GM23338 (cell line): Measurements from ENCODE around the gene ARHGAP4. TPM values are rescaled to one million over a fixed set of nuclear protein-coding genes. Genes with fewer than 3 reads are reported as not detected.

ENCODE experiments used
- ATAC-seq: fragments of 200-7000 bp; cut with Tn5 transposase; 3 replicates; pipeline ENCODE4 v1.9.1; 2020
- DNase-seq: peaks from one replicate; pipeline ENCODE4 v3.0.0-alpha.2; 2015; ENCODE audit warnings: low spot score
- H2AFZ ChIP-seq: fragments of 200-600 bp; sonication (generic); 2 replicates; pipeline ENCODE4 v1.8.0; 2016; ENCODE audit warnings: antibody characterized with exemption, mild to moderate bottlenecking, moderate library complexity
- H3F3A ChIP-seq: fragments of 200-600 bp; sonication (generic); replicated peaks from 2 replicates; pipeline ENCODE4 v1.8.0; 2017; ENCODE audit warnings: antibody characterized with exemption, mixed run types, low read depth
- H3K27ac ChIP-seq: fragments of 200-600 bp; sonication (generic); 2 replicates; pipeline ENCODE4 v1.6.1; 2016; ENCODE audit warnings: low read depth
- H3K27me3 ChIP-seq: fragments of 200-600 bp; sonication (generic); 2 replicates; pipeline ENCODE4 v1.8.0; 2016; ENCODE audit warnings: mild to moderate bottlenecking, mixed run types, moderate library complexity; ENCODE audit not compliant: insufficient read depth
- H3K36me3 ChIP-seq: fragments of 200-600 bp; sonication (generic); 2 replicates; pipeline ENCODE4 v1.8.0; 2016; ENCODE audit warnings: mild to moderate bottlenecking; ENCODE audit not compliant: insufficient read depth
- H3K4me1 ChIP-seq: fragments of 200-600 bp; sonication (generic); 2 replicates; pipeline ENCODE4 v1.8.0; 2016; ENCODE audit warnings: mild to moderate bottlenecking, moderate library complexity; ENCODE audit not compliant: insufficient read depth
- H3K4me2 ChIP-seq: fragments of 200-600 bp; sonication (generic); 2 replicates; pipeline ENCODE4 v1.7.1; 2017; ENCODE audit warnings: mixed run types
- H3K4me3 ChIP-seq: fragments of 200-600 bp; sonication (generic); 2 replicates; pipeline ENCODE4 v1.6.1; 2016; ENCODE audit warnings: mixed run types
- H3K79me2 ChIP-seq: fragments of 200-600 bp; sonication (generic); replicated peaks from 2 replicates; pipeline ENCODE4 v1.8.0; 2017; ENCODE audit warnings: mild to moderate bottlenecking; ENCODE audit not compliant: insufficient read depth
- H3K9me2 ChIP-seq: fragments of 200-600 bp; sonication (generic); 2 replicates; pipeline ENCODE4 v1.8.0; 2017; ENCODE audit not compliant: insufficient read depth
- H4K20me1 ChIP-seq: fragments of 200-600 bp; sonication (generic); replicated peaks from 2 replicates; pipeline ENCODE4 v1.8.0; 2017; ENCODE audit warnings: mild to moderate bottlenecking; ENCODE audit not compliant: insufficient read depth
- H3K27ac Mint-ChIP-seq: 2 replicates; pipeline ENCODE4 v1.8.0; 2020; ENCODE audit warnings: inconsistent platforms, mild to moderate bottlenecking, moderate library complexity, mixed read lengths
- H3K27me3 Mint-ChIP-seq: 3 replicates; pipeline ENCODE4 v1.8.0; 2022; ENCODE audit warnings: low read depth, mild to moderate bottlenecking, moderate library complexity, mixed read lengths, inconsistent platforms; ENCODE audit not compliant: insufficient read depth, poor library complexity
- H3K36me3 Mint-ChIP-seq: 3 replicates; pipeline ENCODE4 v1.8.0; 2021; ENCODE audit warnings: low read depth, mild to moderate bottlenecking, inconsistent platforms, moderate library complexity, mixed read lengths
- H3K4me1 Mint-ChIP-seq: 3 replicates; pipeline ENCODE4 v1.8.0; 2020; ENCODE audit warnings: mild to moderate bottlenecking, inconsistent platforms, mixed read lengths
- H3K4me3 Mint-ChIP-seq: 3 replicates; pipeline ENCODE4 v1.8.0; 2021; ENCODE audit warnings: moderate library complexity, mild to moderate bottlenecking, inconsistent platforms, mixed read lengths
- H3K9me3 Mint-ChIP-seq: 3 replicates; pipeline ENCODE4 v1.8.0; 2020; ENCODE audit warnings: moderate library complexity, mild to moderate bottlenecking, inconsistent platforms, mixed read lengths
- CREB1 ChIP-seq: fragments of 250-450 bp; sonication (Bioruptor Pico); IDR thresholded peaks from 2 replicates; pipeline ENCODE4 v1.5.0; 2020; ENCODE audit warnings: low read depth, mild to moderate bottlenecking, moderate library complexity
- CTCF ChIP-seq, 2 experiments: fragments of 200-600 bp in 1 of 2; sonication (generic) in 1 of 2; conservative IDR thresholded peaks; 2 replicates each; pipeline versions ENCODE4 v1.5.1 to v1.6.1; 2016 to 2017; ENCODE audit warnings: antibody characterized with exemption in 2 of 2, low read depth in 2 of 2, mild to moderate bottlenecking in 2 of 2, moderate library complexity in 1 of 2
- EZH2 ChIP-seq: fragments of 200-600 bp; sonication (generic); IDR thresholded peaks from one replicate; pipeline ENCODE4 v1.8.0; 2017; ENCODE audit warnings: antibody characterized with exemption, mild to moderate bottlenecking, low read depth; ENCODE audit not compliant: unreplicated experiment
- EZH2phosphoT487 ChIP-seq: fragments of 200-600 bp; sonication (generic); IDR thresholded peaks from one replicate; pipeline ENCODE4 v1.8.1; 2018; ENCODE audit warnings: antibody characterized with exemption; ENCODE audit not compliant: unreplicated experiment
- NANOG ChIP-seq: IDR thresholded peaks from 2 replicates; pipeline ENCODE4 v1.6.1; 2016; ENCODE audit warnings: antibody characterized with exemption, borderline replicate concordance
- POLR2AphosphoS5 ChIP-seq: IDR thresholded peaks from 2 replicates; pipeline ENCODE4 v1.6.1; 2016; ENCODE audit warnings: antibody characterized with exemption, low read depth
- STAT1 ChIP-seq: IDR thresholded peaks from one replicate; pipeline ENCODE4 v1.6.1; 2016; ENCODE audit warnings: antibody characterized with exemption; ENCODE audit not compliant: unreplicated experiment
- ZNF114 ChIP-seq: fragments of 250-450 bp; sonication (Bioruptor Pico); IDR thresholded peaks from 2 replicates; pipeline ENCODE4 v1.5.0; 2020; ENCODE audit warnings: mild to moderate bottlenecking, moderate library complexity
- ZNF331 ChIP-seq: fragments of 250-450 bp; sonication (Bioruptor Pico); IDR thresholded peaks from 2 replicates; pipeline ENCODE4 v1.5.0; 2020; ENCODE audit warnings: low read depth, mild to moderate bottlenecking, moderate library complexity
- ZNF462 ChIP-seq: fragments of 250-450 bp; sonication (Bioruptor Pico); IDR thresholded peaks from 2 replicates; pipeline ENCODE4 v1.5.0; 2020; ENCODE audit warnings: mild to moderate bottlenecking, moderate library complexity
- polyA plus RNA-seq: library from polyadenylated mRNA; unstranded; fragments of >200 nt; fragmentation: Nextera tagmentation; extraction: Ambion mirVana; gene quantifications from 2 replicates; pipeline ENCODE4 v1.2.1, GENCODE V29; 2016
- total RNA-seq: library from RNA; depleted of rRNA; stranded (reverse); fragments of >200 nt; shearing (Covaris generic); gene quantifications from 2 replicates; pipeline ENCODE4 v1.2.3, GENCODE V29; 2014

ARHGAP4 gene
- total and polyA plus RNA-seq, 2 experiments from 2014 or later: 21.5 to 59.5 TPM

GRCh38 chrX:153911798-153912197 lies 14.3 kb downstream of the ARHGAP4 start:
- Mint-ChIP-seq H3K4me1 (no peaks in the 10 kb centered on the region; the same call in 2 of the 3 replicates), H3K27me3 (no peaks in the 10 kb centered on the region), H3K36me3 (peaks cover 16% of the 10 kb centered on the region; the same call in 2 of the 3 replicates), H3K4me3 (no peak overlapping the region), H3K9me3 (no peaks in the 10 kb centered on the region; the same call in 2 of the 3 replicates), H3K27ac (no peak overlapping the region; the same call in 1 of the 2 replicates)
- no peaks in the 10 kb centered on the region for H4K20me1 ChIP-seq
- H3K4me2 ChIP-seq: no peak overlapping the region
- ATAC-seq (no peak), DNase-seq (no peak)
- no peaks in the 10 kb centered on the region for H3F3A ChIP-seq
- no peaks in the 10 kb centered on the region for H3K4me1 ChIP-seq
- no peak overlapping the region for H3K4me3 ChIP-seq
- no peak overlapping the region for H2AFZ ChIP-seq
- no peak for TF ChIP-seq ZNF462 (CRISPR knock-in tag)
- TF ChIP-seq EZH2: no peak
- no peak for TF ChIP-seq CTCF (conservative IDR thresholded peaks at IDR 0.05; ENCODE audit: low read depth in 2 of 2)
- no peak for TF ChIP-seq STAT1
- no peaks in the 10 kb centered on the region for H3K9me2 ChIP-seq
- no peaks in the 10 kb centered on the region for H3K27me3 ChIP-seq
- H3K79me2 ChIP-seq: no peaks in the 10 kb centered on the region
- no peak overlapping the region for H3K27ac ChIP-seq
- no peaks in the 10 kb centered on the region for H3K36me3 ChIP-seq

GRCh38 chrX:153910446-153910845 lies 15.6 kb downstream of the ARHGAP4 start:
- H3K4me1 ChIP-seq: no peaks in the 10 kb centered on the region
- Mint-ChIP-seq H3K4me3 (no peak overlapping the region), H3K27me3 (no peaks in the 10 kb centered on the region), H3K9me3 (no peaks in the 10 kb centered on the region), H3K4me1 (no peaks in the 10 kb centered on the region; the same call in 2 of the 3 replicates), H3K36me3 (peaks cover 6% of the 10 kb centered on the region; the same call in 2 of the 3 replicates), H3K27ac (no peak overlapping the region)
- no peaks in the 10 kb centered on the region for H3K27me3 ChIP-seq
- H3K27ac ChIP-seq: no peak overlapping the region
- H3K4me3 ChIP-seq: no peak overlapping the region
- no peaks in the 10 kb centered on the region for H3K9me2 ChIP-seq
- no peaks in the 10 kb centered on the region for H4K20me1 ChIP-seq
- H3K36me3 ChIP-seq: no peaks in the 10 kb centered on the region
- H3K79me2 ChIP-seq: no peaks in the 10 kb centered on the region
- no peak overlapping the region for H3K4me2 ChIP-seq
- DNase-seq (no peak), ATAC-seq (no peak)
- no peak overlapping the region for H2AFZ ChIP-seq
- no peaks in the 10 kb centered on the region for H3F3A ChIP-seq
- TF ChIP-seq CREB1: no peak
- no peak for TF ChIP-seq ZNF114
- TF ChIP-seq EZH2phosphoT487: no peak
- TF ChIP-seq CTCF (conservative IDR thresholded peaks at IDR 0.05; ENCODE audit: low read depth in 2 of 2): no peak
- no peak for TF ChIP-seq POLR2AphosphoS5
- no peak for TF ChIP-seq ZNF331 (CRISPR knock-in tag)
- TF ChIP-seq EZH2: no peak
- TF ChIP-seq NANOG: no peak
